NCI-H82 treated with DMSO at 0.1 percent for 48 hours (cell line): ENCODE data around the gene MBD3L3.
"Not testable (repeated sequence)": the region's sequence is repeated elsewhere in the genome, so short reads cannot be mapped to it uniquely, and the experiment has no call there.

Source experiments
- DNase-seq: peaks from one replicate; lab custom pipeline; 2025; ENCODE audit not compliant: unreplicated experiment; lab: John Stamatoyannopoulos, UW

Gene MBD3L3

GRCh38 chr19:7063764-7064418, 5.4 kb upstream of the MBD3L3 start:
- no peak for DNase-seq

GRCh38 chr19:7063339-7063738, 4.9 kb upstream of the MBD3L3 start:
- no peak for DNase-seq

GRCh38 chr19:7059977-7060376, 1.5 kb upstream of the MBD3L3 start:
- DNase-seq, result not testable (repeated sequence)

- DNase-seq, result not testable (repeated sequence)
Observed at GRCh38 chr19:7056371-7056770, 2.1 kb downstream of the MBD3L3 start.

GRCh38 chr19:7055679-7056078, 2.8 kb downstream of the MBD3L3 start:
- not testable (repeated sequence) for DNase-seq

- DNase-seq, result not testable (repeated sequence)
Observed at GRCh38 chr19:7054635-7055368, 3.7 kb downstream of the MBD3L3 start.

GRCh38 chr19:7052896-7053295, 5.6 kb downstream of the MBD3L3 start:
- DNase-seq, result not testable (repeated sequence)

- DNase-seq, result not testable (repeated sequence)
Observed at GRCh38 chr19:7051421-7051820, 7.1 kb downstream of the MBD3L3 start.

GRCh38 chr19:7049021-7049420, 9.5 kb downstream of the MBD3L3 start, which contains the start of gene MBD3L2:
Gene MBD3L2 (plus strand): TSS chr19:7049321. CDS start chr19:7049374, 53 bp downstream.
- not testable (repeated sequence) for DNase-seq

GRCh38 chr19:7041563-7041962, 16.9 kb downstream of the MBD3L3 start:
- not testable (repeated sequence) for DNase-seq

- not testable (repeated sequence) for DNase-seq
Observed at GRCh38 chr19:7040079-7040478, 18.4 kb downstream of the MBD3L3 start, which contains the start of gene MBD3L4. Gene MBD3L4 (minus strand): TSS chr19:7040179. CDS start chr19:7040144, 35 bp downstream.

GRCh38 chr19:7030278-7030677, 28.2 kb downstream of the MBD3L3 start, which contains the start of gene MBD3L5:
Gene MBD3L5 (plus strand): TSS chr19:7030578. CDS start chr19:7030612, 34 bp downstream.
- not testable (repeated sequence) for DNase-seq

- DNase-seq, result not testable (repeated sequence)
Observed at GRCh38 chr19:7028790-7029189, 29.7 kb downstream of the MBD3L3 start.

GRCh38 chr19:7021331-7021730, 37.1 kb downstream of the MBD3L3 start, which contains the start of gene MBD3L2B:
Gene MBD3L2B (minus strand): TSS chr19:7021431. CDS start chr19:7021397, 34 bp downstream.
- not testable (repeated sequence) for DNase-seq

GRCh38 chr19:7018828-7019227, 39.6 kb downstream of the MBD3L3 start:
- no peak for DNase-seq

- no peak for DNase-seq
Observed at GRCh38 chr19:7013678-7014077, 44.8 kb downstream of the MBD3L3 start.

GRCh38 chr19:7010722-7011593, 47.5 kb downstream of the MBD3L3 start:
- no peak for DNase-seq

GRCh38 chr19:7007859-7008258, 50.6 kb downstream of the MBD3L3 start:
- DNase-seq, result no peak
